HG03439 (cell line): ENCODE data around the gene SEC24B.
"Not testable (repeated sequence)": the region's sequence is repeated elsewhere in the genome, so short reads cannot be mapped to it uniquely, and the experiment has no call there.

Source experiments
- ATAC-seq: cut with Tn5 transposase; IDR thresholded peaks from one replicate; pipeline ENCODE4 v1.9.1; 2021; ENCODE audit warnings: mild to moderate bottlenecking, moderate library complexity; ENCODE audit not compliant: unreplicated experiment

Gene SEC24B

DNA sequence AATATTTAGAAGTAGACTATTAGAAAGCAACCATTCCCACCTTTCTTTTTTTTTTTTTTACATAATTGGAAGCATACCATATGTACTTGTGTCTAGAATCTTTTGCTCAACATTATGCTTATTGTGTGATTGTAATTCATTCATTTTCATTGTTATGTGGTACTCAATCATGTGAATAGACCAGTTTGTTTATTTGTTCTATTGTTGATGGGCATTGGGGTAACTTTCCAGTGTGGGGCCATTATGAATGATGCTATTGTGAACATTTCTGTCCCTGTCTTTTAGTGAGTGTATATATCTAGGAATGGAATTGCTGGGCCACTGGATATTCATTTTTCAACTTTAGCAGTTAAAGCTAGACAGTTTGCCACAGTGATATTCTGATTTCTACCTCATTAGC is 63.9 kb downstream of the SEC24B start:
- ATAC-seq = no peak

DNA sequence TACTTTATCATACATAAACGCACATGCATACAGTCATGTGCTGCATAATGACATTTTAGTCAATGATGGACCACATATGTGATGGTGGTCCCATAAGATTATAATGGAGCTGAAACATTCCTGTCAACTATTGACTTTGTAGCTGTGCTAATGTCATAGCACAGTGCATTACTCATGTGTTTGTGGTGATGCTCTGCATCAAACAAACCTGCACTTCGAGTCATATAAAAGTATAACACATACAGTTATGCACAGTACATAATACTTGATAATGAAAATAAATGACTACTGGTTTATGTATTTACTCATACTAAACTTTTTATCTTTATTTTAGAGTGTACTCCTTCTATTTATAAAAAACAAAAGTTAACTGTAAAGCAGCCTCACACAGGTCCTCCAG is 65.9 kb downstream of the SEC24B start:
- no peak for ATAC-seq

GRCh38 chr4:109506890-109507289 is 73.3 kb downstream of the SEC24B start:
- no peak for ATAC-seq

DNA sequence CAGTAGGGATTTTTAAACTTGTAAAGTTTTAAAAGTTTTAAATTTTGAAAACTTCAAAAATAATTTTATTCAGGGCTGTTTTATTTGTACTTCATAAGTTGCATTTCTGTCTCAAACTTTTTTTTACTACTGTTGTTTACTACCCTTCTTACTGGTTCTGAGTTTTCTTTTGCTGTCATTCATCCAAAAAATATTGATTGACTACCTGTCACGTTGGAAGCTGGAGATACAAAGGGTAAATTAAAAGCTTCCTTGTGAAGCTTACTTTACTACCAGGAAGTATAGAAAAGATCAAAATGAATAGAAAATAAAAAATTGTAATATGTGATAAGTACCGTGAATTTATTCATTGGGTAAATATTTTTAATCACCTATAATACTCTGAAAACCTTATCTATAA is 77.1 kb downstream of the SEC24B start:
- no peak for ATAC-seq

- no peak for ATAC-seq
These were observed 77.8 kb downstream of the SEC24B start for GRCh38 chr4:109511414-109511813.

GRCh38 chr4:109513368-109513767 is 79.8 kb downstream of the SEC24B start:
- ATAC-seq = not testable (repeated sequence)

DNA sequence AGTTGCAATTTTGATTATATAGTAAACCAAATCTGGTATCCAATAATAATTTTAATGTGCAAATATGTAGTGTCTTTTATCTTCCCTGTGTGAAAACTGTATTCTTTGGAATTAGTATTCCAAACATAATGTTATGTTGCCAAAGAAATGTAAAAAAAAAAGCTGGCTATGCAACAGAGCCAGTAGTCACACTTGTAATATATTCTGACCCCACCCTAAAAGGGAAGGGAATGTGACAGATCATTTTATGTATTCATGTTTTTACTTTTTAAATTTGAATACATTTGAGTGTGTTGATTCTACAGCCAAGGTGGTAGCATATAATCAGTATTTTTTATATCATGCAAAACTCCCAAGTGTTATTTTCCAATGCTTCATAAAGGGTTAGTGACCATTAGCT is 98.6 kb downstream of the SEC24B start:
- ATAC-seq = no peak

GRCh38 chr4:109545401-109545800 is 111.8 kb downstream of the SEC24B start:
- no peak for ATAC-seq

DNA sequence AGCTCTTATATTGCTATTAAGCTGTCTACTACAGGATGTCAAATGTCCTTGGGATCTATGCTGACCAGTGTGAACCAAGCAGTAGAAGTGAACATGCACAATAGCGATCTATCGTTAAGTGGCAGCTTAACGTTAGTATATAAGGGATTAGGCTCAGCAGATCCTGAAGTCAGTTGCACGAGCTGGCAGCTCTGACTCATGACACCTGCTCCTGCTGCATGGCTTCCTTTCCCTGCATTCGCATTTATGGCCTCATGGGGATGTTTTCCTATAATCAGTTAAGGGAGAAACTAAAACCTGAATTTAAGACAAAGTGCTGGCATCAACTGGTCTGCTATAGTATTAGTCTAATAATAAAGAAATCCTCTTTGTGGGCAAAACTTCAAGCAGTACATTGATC is 113.8 kb downstream of the SEC24B start:
- ATAC-seq = no peak

GRCh38 chr4:109548655-109549054 is 115.0 kb downstream of the SEC24B start:
- ATAC-seq = no peak

DNA sequence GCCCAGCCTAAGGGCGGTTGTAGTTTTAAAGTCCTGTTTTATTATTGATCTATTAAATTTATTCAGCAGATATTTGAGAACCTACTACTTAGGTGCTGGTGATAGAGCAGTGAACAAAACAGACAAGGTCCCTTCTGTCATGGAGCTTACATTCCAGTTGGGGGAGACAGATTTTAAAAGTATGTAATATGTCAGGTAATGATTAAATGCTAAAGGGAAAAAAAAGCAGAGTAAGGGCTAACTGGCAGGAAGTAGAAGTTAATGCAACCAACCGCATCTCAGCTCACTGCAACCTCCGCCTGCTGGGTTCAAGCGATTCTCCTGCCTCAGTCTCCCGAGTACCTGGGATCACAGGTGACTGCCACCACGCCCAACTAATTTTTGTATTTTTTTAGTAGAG is 118.6 kb downstream of the SEC24B start:
- no peak for ATAC-seq

GRCh38 chr4:109553130-109553529 is 119.5 kb downstream of the SEC24B start:
- ATAC-seq = no peak

GRCh38 chr4:109554971-109555370 is 121.4 kb downstream of the SEC24B start:
- no peak for ATAC-seq

DNA sequence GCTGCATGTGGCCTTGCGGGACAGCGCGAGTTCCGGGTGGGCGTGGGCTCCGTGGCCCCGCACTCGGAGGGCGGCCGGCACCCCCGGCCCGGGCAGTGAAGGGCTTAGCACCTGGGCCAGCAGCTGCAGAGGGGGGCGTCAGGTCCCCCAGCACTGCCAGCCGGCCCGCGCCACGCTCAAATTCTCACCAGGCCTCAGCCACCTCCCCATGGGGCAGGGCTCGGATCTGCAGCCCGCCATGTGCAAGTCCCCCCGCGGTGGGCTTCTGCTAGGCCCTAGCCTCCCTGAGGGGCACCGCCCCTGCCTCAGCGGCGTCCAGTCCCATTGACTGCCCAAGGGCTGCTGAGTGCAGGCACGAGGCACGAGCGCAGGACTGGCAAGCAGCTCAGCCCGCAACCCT is 123.8 kb downstream of the SEC24B start:
- ATAC-seq = no peak

DNA sequence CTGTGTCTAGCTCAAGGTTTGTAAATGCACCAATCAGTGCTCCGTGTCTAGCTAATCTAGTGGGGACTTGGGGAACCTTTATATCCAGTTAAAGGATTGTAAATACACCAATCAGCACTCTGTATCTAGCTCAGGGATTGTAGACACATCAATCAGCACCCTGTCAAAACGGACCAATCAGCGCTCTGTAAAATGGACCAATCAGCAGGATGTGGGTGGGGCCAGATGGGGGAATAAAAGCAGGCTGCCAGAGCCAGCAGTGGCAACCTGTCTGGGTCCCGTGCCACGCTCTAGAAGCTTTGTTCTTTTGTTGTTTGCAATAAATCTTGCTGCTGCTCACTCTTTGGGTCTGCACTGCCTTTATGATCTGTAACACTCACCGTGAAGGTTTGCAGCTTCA is 124.5 kb downstream of the SEC24B start:
- ATAC-seq = not testable (repeated sequence)

DNA sequence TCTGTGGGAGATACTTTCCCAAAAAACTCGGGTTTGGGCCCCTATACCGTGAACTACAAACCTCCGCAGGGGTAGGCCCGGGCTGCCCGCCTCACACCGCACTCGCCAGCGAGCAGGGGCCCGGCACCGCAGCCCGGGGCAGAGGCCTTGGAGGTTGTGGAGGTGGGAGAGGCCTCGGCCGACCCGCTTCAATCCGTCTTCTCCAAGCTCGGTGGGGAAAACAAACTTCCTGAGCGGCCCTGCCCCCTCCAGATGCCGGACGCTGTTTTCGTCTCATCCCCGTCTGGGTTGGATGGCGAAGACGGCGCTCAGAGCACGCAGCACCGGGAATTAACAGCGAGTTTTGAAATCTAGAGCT is 126.0 kb downstream of the SEC24B start:
- peak; percentile 36 for ATAC-seq

DNA sequence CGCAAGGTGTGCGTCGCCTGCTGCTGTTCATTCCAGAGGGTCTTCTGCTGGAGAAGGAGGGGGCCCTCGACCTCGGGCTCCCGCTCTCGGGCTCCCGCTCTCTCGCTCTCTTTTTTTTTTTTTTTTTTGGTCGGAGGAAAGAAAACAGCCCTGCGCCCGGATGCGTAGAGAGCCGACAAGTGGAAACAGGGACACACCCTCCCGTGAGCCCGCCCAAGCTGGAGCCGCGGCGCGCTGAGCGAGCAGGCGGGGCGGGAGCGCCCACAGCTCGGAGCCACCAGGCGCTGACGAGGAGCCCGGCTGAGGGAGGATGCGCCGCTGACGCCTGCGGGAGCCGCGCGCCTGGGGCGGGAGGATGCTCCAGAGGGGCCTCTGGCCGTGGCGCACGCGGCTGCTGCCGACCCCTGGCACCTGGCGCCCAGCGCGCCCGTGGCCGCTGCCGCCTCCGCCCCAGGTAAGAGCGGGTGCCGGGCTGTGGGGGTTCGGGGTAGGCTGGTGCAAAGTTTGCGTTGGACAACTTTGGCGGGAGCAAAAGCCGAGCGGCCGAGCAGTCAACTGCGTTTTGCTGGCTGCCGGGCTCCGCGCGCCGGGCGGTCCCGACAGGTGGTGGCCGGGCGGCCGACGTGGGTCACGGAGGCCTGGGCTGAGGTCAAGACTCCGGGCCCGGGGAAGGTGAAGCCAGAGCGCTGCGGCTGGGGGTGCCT is 126.5 kb downstream of the SEC24B start, which contains the start of gene MCUB:
MCUB (plus strand) TSS at position 264 of the 704 bp plus-strand sequence; CDS start at position 356, 92 bp downstream.
- peak; percentile 86 for ATAC-seq

- ATAC-seq = peak; percentile 58
These were observed 127.3 kb downstream of the SEC24B start for GRCh38 chr4:109560687-109561461.

- ATAC-seq = no peak
These were observed 129.0 kb downstream of the SEC24B start for GRCh38 chr4:109562457-109563239.

GRCh38 chr4:109571494-109571893 is 137.9 kb downstream of the SEC24B start:
- ATAC-seq = no peak

GRCh38 chr4:109572154-109572553 is 138.5 kb downstream of the SEC24B start:
- ATAC-seq = no peak

DNA sequence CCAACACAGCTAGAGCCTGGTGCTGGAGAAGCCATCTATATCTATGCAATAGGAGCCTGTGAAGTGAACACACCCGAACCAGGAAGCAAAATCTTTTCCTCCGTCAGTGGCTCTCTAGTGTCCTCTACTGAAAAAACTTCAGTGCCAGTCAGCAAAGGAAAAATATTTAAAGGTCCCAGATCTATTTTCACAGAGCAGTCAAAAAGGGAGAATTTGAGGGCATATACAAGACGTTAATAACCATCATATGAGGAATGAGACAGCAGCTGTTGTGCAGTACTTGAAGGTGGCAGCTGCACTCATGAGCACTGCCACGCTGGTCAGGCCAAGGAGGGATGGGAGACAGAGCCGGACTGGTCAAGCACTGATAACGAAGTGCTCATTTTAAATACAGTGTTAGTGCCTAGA is 140.8 kb downstream of the SEC24B start:
- ATAC-seq = no peak
